Measurements from ENCODE around the gene OSM.

DNA sequence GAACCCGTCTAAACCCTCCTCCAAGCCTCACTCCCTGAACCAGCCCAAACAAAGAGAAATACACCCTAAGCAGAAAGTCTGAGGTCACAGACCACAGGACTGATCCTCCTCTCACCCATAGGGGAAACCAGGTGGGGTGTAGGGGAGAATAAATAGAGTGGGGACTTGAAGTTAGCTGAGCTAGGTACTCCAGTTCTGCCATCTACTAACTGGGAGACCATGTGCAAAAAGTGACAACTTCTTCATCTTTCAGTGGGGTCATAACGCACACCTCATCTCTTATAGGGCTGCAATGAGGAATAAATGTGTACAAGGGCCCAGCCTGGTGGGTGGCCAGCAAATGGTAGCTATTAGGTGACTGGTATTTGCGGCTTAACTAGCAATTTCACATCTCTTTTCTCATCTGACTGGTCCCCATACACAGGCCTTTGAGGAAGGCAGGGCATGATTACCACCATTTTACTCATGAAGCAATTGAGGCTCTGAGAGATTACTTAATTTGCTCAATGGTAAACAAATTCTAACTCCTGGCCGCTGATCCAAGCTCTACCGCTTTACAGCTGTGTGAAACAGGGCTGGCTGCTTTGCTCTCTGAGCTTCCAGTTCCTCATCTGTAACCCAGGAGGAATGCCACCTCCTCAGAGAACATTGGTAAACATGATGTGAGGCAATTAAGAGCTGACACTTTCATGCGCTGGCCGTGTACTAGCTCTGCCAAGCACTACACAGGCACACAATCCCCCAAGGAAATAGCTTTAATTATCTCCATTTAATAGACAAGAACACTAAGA, 43.5 kb upstream of the OSM start:
- TF ChIP-seq POLR2A (IDR thresholded peaks at IDR 0.05), result no peak
- peak in 1 of 6 experiments; percentile 24 for TF ChIP-seq CTCF (IDR thresholded peaks at IDR 0.05)
